Endodermal cell (in vitro differentiated cells): Measurements from ENCODE around the gene BICD2. TPM values are rescaled to one million over a fixed set of nuclear protein-coding genes. Genes with fewer than 3 reads are reported as not detected.
A peak's percentile ranks its signal among the peaks of the same experiment; 100 is the strongest.

ENCODE experiments used
- DNase-seq: peaks from one replicate; pipeline ENCODE4 v3.0.0-alpha.2; 2017
- H3K27ac ChIP-seq: 2 replicates; pipeline ENCODE4 v1.5.1; 2013; ENCODE audit warnings: mild to moderate bottlenecking, low read depth, low read length, moderate library complexity
- H3K27me3 ChIP-seq: 2 replicates; pipeline ENCODE4 v1.6.1; 2013; ENCODE audit warnings: mild to moderate bottlenecking, low read length, moderate library complexity; ENCODE audit not compliant: insufficient read depth, control insufficient read depth, poor library complexity, severe bottlenecking
- H3K36me3 ChIP-seq: 2 replicates; pipeline ENCODE4 v1.7.0; 2013; ENCODE audit warnings: mild to moderate bottlenecking, low read length, moderate library complexity; ENCODE audit not compliant: control insufficient read depth, insufficient read depth
- H3K4me1 ChIP-seq: one replicate; pipeline ENCODE4 v1.7.0; 2013; ENCODE audit warnings: low read length; ENCODE audit not compliant: control insufficient read depth, insufficient read depth
- H3K4me3 ChIP-seq: 2 replicates; pipeline ENCODE4 v1.5.1; 2013; ENCODE audit warnings: mild to moderate bottlenecking, low read length, moderate library complexity
- H3K9ac ChIP-seq: 2 replicates; pipeline ENCODE4 v1.6.1; 2013; ENCODE audit warnings: mild to moderate bottlenecking, low read length, moderate library complexity; ENCODE audit not compliant: poor library complexity, severe bottlenecking; ENCODE audit errors: extremely low read depth
- H3K9me3 ChIP-seq: 2 replicates; pipeline ENCODE4 v1.6.1; 2013; ENCODE audit warnings: mild to moderate bottlenecking, low read length, moderate library complexity; ENCODE audit not compliant: control insufficient read depth
- H3K27ac Mint-ChIP-seq: 2 replicates; pipeline ENCODE4 v1.8.0; 2020; ENCODE audit warnings: mixed read lengths
- H3K27me3 Mint-ChIP-seq: 2 replicates; pipeline ENCODE4 v1.8.0; 2021; ENCODE audit warnings: mild to moderate bottlenecking, mixed read lengths; ENCODE audit not compliant: insufficient read depth
- H3K36me3 Mint-ChIP-seq: 2 replicates; pipeline ENCODE4 v1.8.0; 2020; ENCODE audit warnings: low read depth, mixed read lengths
- H3K4me1 Mint-ChIP-seq: 2 replicates; pipeline ENCODE4 v1.8.0; 2020; ENCODE audit warnings: mixed read lengths
- H3K4me3 Mint-ChIP-seq: 2 replicates; pipeline ENCODE4 v1.8.0; 2020; ENCODE audit warnings: mild to moderate bottlenecking, moderate library complexity, mixed read lengths
- H3K9me3 Mint-ChIP-seq: 2 replicates; pipeline ENCODE4 v1.8.0; 2020; ENCODE audit warnings: mild to moderate bottlenecking, mixed read lengths
- WGBS, 2 experiments: methylation state at CpG; one replicate each; pipeline versions ENCODE4 v1.1.5 to v1.1.7; 2013; ENCODE audit warnings: missing lambda C conversion rate in 2 of 2, mixed read lengths in 1 of 2; ENCODE audit not compliant: insufficient coverage in 1 of 2, insufficient read length in 1 of 2; 5-methylcytosine and 5-hydroxymethylcytosine counted together
- total RNA-seq, 2 donors: library from RNA; stranded (reverse); fragmentation: NEBNext Ultra II Directional in 1 of 2; extraction: Animal tissue kit (Norgen Biotek cat#: 25700) in 1 of 2; gene quantifications; 2 replicates in 1 of 2; 3 replicates in 1 of 2; pipeline ENCODE4 v1.2.1, GENCODE V29; 2021
- TF ChIP-seq, protein P1 (sequence below): fragments of 200-600 bp; sonication (generic); conservative IDR thresholded peaks from 2 replicates; pipeline ENCODE4 v1.5.0; 2021; ENCODE audit warnings: antibody characterized with exemption, mild to moderate bottlenecking

BICD2 gene
- total RNA-seq, 2 donors from 2014 or later, result 20.7 to 20.9 TPM

DNA sequence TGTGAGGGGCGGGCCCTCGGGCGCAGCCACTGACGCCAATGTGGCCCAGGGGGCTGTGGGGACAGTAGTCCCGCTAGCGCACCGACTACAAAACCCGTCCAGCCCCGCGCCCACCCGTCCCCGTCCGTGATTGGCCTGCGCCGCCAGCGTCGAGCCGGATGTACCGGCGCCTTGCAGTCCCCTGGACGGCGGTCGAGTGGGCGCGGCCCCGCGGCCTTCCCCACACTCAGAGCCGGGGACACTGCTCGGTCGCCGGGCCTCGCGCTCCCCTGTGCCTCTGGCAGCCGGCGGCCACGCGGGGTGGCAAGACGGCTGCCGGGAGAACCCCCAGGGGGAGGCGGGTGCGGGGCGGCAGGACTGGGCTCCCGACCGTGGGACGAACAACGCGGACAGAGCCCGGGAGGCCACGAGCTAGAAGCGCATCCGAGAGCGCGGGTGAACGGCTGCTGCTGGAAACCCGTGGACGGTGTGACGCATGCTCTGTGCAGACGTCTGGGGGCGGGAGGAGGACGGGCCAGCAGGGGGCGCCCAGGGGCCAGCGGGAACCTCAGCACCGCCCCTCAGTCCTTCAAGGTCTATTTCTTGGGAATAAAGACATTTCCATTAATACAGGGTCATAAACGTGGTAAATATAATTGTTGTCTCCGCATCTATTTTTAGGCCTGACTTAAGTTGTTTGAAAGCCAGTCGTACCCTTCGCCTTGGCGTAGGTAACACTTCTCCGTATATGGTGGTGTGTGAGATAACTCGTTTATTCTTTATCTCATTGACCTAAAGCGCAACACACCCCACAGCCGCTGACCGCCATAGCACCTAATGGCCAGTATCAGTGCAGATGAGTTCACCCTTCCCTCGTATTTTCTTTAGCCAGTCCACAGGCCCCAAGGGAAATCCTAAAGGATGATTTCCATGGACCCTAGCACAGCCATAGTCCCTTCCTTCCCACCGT is 629 bp upstream of the BICD2 start:
- WGBS, 2 experiments, result 2 to 3% methylated on average over 19 to 74 of the region's 75 CpGs
- Mint-ChIP-seq H3K4me1 (peaks cover 29% of the 10 kb centered on the region), H3K36me3 (no peaks in the 10 kb centered on the region), H3K27ac (peak overlapping the region; percentile 98), H3K4me3 (peak overlapping the region; percentile 80), H3K27me3 (peaks cover 5% of the 10 kb centered on the region), H3K9me3 (no peaks in the 10 kb centered on the region)
- Histone ChIP-seq H3K4me3 (peak overlapping the region; percentile 90), H3K27me3 (no peaks in the 10 kb centered on the region), H3K9ac (peak overlapping the region; percentile 91), H3K4me1 (peaks cover 4% of the 10 kb centered on the region), H3K27ac (peak overlapping the region; percentile 99), H3K36me3 (no peaks in the 10 kb centered on the region), H3K9me3 (no peaks in the 10 kb centered on the region)
- TF ChIP-seq, protein P1, sequence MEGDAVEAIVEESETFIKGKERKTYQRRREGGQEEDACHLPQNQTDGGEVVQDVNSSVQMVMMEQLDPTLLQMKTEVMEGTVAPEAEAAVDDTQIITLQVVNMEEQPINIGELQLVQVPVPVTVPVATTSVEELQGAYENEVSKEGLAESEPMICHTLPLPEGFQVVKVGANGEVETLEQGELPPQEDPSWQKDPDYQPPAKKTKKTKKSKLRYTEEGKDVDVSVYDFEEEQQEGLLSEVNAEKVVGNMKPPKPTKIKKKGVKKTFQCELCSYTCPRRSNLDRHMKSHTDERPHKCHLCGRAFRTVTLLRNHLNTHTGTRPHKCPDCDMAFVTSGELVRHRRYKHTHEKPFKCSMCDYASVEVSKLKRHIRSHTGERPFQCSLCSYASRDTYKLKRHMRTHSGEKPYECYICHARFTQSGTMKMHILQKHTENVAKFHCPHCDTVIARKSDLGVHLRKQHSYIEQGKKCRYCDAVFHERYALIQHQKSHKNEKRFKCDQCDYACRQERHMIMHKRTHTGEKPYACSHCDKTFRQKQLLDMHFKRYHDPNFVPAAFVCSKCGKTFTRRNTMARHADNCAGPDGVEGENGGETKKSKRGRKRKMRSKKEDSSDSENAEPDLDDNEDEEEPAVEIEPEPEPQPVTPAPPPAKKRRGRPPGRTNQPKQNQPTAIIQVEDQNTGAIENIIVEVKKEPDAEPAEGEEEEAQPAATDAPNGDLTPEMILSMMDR, result peak; percentile 99
- DNase-seq, result peak; percentile 99

DNA sequence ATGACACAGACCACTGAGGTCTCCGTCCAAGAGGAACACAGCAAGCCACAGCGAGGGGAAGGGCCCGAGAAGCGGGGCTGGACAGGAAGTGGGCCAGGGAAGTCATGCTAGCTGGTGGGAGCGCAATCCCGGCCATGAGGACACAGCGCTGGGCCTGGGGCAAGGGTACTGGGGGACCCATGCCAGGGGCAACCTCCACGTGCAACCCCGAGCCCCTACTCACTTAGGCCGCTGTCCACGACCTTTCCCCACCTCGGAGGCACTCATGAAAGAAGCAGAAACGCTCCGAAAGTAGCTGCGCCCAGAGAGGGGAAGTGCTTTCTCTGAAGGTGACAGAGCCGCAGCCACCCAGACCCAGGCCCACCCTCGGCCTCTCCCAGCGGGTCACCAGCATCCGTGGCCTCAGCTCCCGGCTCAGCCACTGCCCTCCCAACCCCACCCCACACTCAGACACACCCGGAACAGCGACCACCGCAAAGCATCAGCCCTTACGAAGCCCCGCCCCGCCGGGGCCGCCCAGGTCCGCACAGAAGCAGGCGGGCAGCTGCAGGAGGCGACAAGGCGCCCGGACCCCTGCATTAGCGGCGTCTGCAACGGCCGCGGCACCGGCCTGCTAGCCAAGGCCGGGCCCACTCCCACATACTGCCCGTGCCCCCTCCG is 782 bp downstream of the BICD2 start:
- Mint-ChIP-seq H3K27ac (peak overlapping the region; percentile 55), H3K27me3 (peaks cover 5% of the 10 kb centered on the region), H3K4me1 (peaks cover 25% of the 10 kb centered on the region), H3K36me3 (no peaks in the 10 kb centered on the region), H3K9me3 (no peaks in the 10 kb centered on the region), H3K4me3 (peak overlapping the region; percentile 80)
- Histone ChIP-seq H3K36me3 (no peaks in the 10 kb centered on the region), H3K4me1 (peaks cover 4% of the 10 kb centered on the region), H3K27me3 (no peaks in the 10 kb centered on the region), H3K27ac (no peak overlapping the region), H3K9me3 (no peaks in the 10 kb centered on the region), H3K4me3 (peak overlapping the region; percentile 93), H3K9ac (peak overlapping the region; percentile 51)
- TF ChIP-seq, protein P1, result no peak
- DNase-seq, result peak; percentile 80
- WGBS, 2 experiments, result 0 to 1% methylated on average over 9 to 42 of the region's 42 CpGs

DNA sequence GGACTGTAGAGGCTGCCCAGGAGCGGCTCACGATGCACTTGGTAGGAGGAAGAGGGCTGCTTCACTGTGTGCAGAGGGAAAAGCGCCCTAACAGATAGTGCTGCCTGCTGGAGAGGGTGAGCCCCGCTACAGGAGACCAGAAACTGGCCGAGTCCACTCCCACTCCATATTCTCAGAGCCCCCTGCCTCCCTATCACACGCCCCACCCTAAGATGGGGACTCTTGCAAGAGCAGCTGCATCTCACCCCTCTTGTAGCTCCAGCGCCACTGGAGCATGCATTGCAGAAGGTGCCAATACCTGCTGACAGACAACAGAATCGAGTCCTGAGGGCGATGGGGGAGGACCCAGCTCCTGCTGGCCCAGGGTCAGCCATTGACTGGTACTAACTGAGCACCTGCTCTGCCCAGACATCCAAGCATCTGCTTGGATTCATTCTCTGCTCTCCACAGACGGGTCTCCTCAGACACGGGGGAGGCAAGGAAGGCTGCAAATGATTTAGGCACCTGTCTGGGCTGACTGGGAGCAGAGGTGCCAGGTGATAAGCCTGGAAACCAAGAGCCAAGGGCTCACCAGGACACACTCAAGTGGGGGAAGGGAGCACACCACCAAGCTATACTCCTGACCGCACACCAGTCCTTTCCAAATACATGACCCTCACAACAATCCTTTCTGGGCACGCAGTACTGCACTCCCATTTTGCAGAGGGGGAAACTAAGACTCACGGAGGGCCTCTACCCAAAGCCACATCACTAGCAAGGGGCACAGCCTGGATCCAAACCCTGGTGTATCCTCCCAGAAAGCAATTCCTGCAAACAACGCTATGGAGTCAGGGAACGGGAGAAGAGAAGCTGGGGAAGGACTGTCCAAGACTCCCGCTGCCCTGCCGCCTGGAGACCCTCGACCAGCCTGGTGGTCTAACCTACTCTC is 1.6 kb downstream of the BICD2 start:
- Histone ChIP-seq H3K36me3 (no peaks in the 10 kb centered on the region), H3K9me3 (no peaks in the 10 kb centered on the region), H3K4me3 (peak overlapping the region; percentile 93), H3K4me1 (peaks cover 4% of the 10 kb centered on the region), H3K9ac (peak overlapping the region; percentile 38), H3K27ac (no peak overlapping the region), H3K27me3 (no peaks in the 10 kb centered on the region)
- Mint-ChIP-seq H3K9me3 (no peaks in the 10 kb centered on the region), H3K4me1 (peaks cover 25% of the 10 kb centered on the region), H3K27ac (peak overlapping the region; percentile 55), H3K36me3 (no peaks in the 10 kb centered on the region), H3K4me3 (peak overlapping the region; percentile 80), H3K27me3 (peaks cover 3% of the 10 kb centered on the region)
- TF ChIP-seq, protein P1, result no peak
- DNase-seq, result peak; percentile 44
- WGBS, 2 experiments, result 73 to 75% methylated on average over 11 to 19 of the region's 19 CpGs
